Ramos (cell line): Measurements from ENCODE around the gene ZNF749.

Experiments used
- in situ Hi-C: fragments of 300-500 bp; cut with MboI; formaldehyde crosslinking; loops from one replicate; pipeline ENCODE4 v1.14.3; 2022; ENCODE audit warnings: low sequenced_read_pairs; ENCODE audit not compliant: unreplicated experiment

The ZNF749 gene

GRCh38 chr19:57435062-57435978, at the start of gene ZNF749:
Gene ZNF749, plus strand, starts transcription at chr19:57435325. Its CDS starts 254 bp downstream, at chr19:57435579.
- in situ Hi-C loops, result no loop called here

- in situ Hi-C loops, result no loop called here
Observed at GRCh38 chr19:57389194-57389729, 45.9 kb upstream of the ZNF749 start.

- in situ Hi-C loops, result no loop called here
Observed at GRCh38 chr19:57389730-57390598, 45.2 kb upstream of the ZNF749 start, which contains the start of gene ZNF548. Gene ZNF548, plus strand, starts transcription at chr19:57389854. Its CDS starts 246 bp downstream, at chr19:57390100.

- in situ Hi-C loops, result no loop called here
Observed at GRCh38 chr19:57395710-57396109, 39.4 kb upstream of the ZNF749 start.

GRCh38 chr19:57398868-57399267, 36.3 kb upstream of the ZNF749 start:
- in situ Hi-C loops, result no loop called here

GRCh38 chr19:57403737-57404563, 31.2 kb upstream of the ZNF749 start:
- in situ Hi-C loops, result no loop called here

GRCh38 chr19:57406516-57407123, 28.5 kb upstream of the ZNF749 start:
- in situ Hi-C loops, result no loop called here

GRCh38 chr19:57410877-57411671, 24.1 kb upstream of the ZNF749 start, which contains the start of gene ZNF17:
Gene ZNF17, plus strand, starts transcription at chr19:57411161. Its CDS starts 2,455 bp downstream, at chr19:57413616.
- in situ Hi-C loops, result no loop called here

GRCh38 chr19:57419439-57419838, 15.7 kb upstream of the ZNF749 start:
- in situ Hi-C loops, result no loop called here

GRCh38 chr19:57421037-57421436, 14.1 kb upstream of the ZNF749 start:
- in situ Hi-C loops, result no loop called here

GRCh38 chr19:57434386-57435061, 601 bp upstream of the ZNF749 start:
- in situ Hi-C loops, result no loop called here

- in situ Hi-C loops, result no loop called here
Observed at GRCh38 chr19:57436417-57436816, 1.3 kb downstream of the ZNF749 start.

GRCh38 chr19:57437931-57438330, 2.8 kb downstream of the ZNF749 start:
- in situ Hi-C loops, result no loop called here

GRCh38 chr19:57438925-57439324, 3.8 kb downstream of the ZNF749 start:
- in situ Hi-C loops, result no loop called here

- in situ Hi-C loops, result no loop called here
Observed at GRCh38 chr19:57441979-57442752, 7.0 kb downstream of the ZNF749 start.

- in situ Hi-C loops, result no loop called here
Observed at GRCh38 chr19:57443121-57443696, 8.1 kb downstream of the ZNF749 start.

GRCh38 chr19:57452307-57452706, 17.2 kb downstream of the ZNF749 start:
- in situ Hi-C loops, result no loop called here
